GM23338 (cell line): ENCODE results near the gene UBR2. TPM values are rescaled to one million over a fixed set of nuclear protein-coding genes. Genes with fewer than 3 reads are reported as not detected.

Experiments
- ATAC-seq: fragments of 200-7000 bp; cut with Tn5 transposase; 3 replicates; pipeline ENCODE4 v1.9.1; 2020
- DNase-seq: peaks from one replicate; pipeline ENCODE4 v3.0.0-alpha.2; 2015; ENCODE audit warnings: low spot score
- H2AFZ ChIP-seq: fragments of 200-600 bp; sonication (generic); 2 replicates; pipeline ENCODE4 v1.8.0; 2016; ENCODE audit warnings: antibody characterized with exemption, mild to moderate bottlenecking, moderate library complexity
- H3F3A ChIP-seq: fragments of 200-600 bp; sonication (generic); replicated peaks from 2 replicates; pipeline ENCODE4 v1.8.0; 2017; ENCODE audit warnings: antibody characterized with exemption, mixed run types, low read depth
- H3K27ac ChIP-seq: fragments of 200-600 bp; sonication (generic); 2 replicates; pipeline ENCODE4 v1.6.1; 2016; ENCODE audit warnings: low read depth
- H3K27me3 ChIP-seq: fragments of 200-600 bp; sonication (generic); 2 replicates; pipeline ENCODE4 v1.8.0; 2016; ENCODE audit warnings: mild to moderate bottlenecking, mixed run types, moderate library complexity; ENCODE audit not compliant: insufficient read depth
- H3K36me3 ChIP-seq: fragments of 200-600 bp; sonication (generic); 2 replicates; pipeline ENCODE4 v1.8.0; 2016; ENCODE audit warnings: mild to moderate bottlenecking; ENCODE audit not compliant: insufficient read depth
- H3K4me1 ChIP-seq: fragments of 200-600 bp; sonication (generic); 2 replicates; pipeline ENCODE4 v1.8.0; 2016; ENCODE audit warnings: mild to moderate bottlenecking, moderate library complexity; ENCODE audit not compliant: insufficient read depth
- H3K4me2 ChIP-seq: fragments of 200-600 bp; sonication (generic); 2 replicates; pipeline ENCODE4 v1.7.1; 2017; ENCODE audit warnings: mixed run types
- H3K4me3 ChIP-seq: fragments of 200-600 bp; sonication (generic); 2 replicates; pipeline ENCODE4 v1.6.1; 2016; ENCODE audit warnings: mixed run types
- H3K79me2 ChIP-seq: fragments of 200-600 bp; sonication (generic); replicated peaks from 2 replicates; pipeline ENCODE4 v1.8.0; 2017; ENCODE audit warnings: mild to moderate bottlenecking; ENCODE audit not compliant: insufficient read depth
- H3K9me2 ChIP-seq: fragments of 200-600 bp; sonication (generic); 2 replicates; pipeline ENCODE4 v1.8.0; 2017; ENCODE audit not compliant: insufficient read depth
- H4K20me1 ChIP-seq: fragments of 200-600 bp; sonication (generic); replicated peaks from 2 replicates; pipeline ENCODE4 v1.8.0; 2017; ENCODE audit warnings: mild to moderate bottlenecking; ENCODE audit not compliant: insufficient read depth
- H3K27ac Mint-ChIP-seq: 2 replicates; pipeline ENCODE4 v1.8.0; 2020; ENCODE audit warnings: inconsistent platforms, mild to moderate bottlenecking, moderate library complexity, mixed read lengths
- H3K27me3 Mint-ChIP-seq: 3 replicates; pipeline ENCODE4 v1.8.0; 2022; ENCODE audit warnings: low read depth, mild to moderate bottlenecking, moderate library complexity, mixed read lengths, inconsistent platforms; ENCODE audit not compliant: insufficient read depth, poor library complexity
- H3K36me3 Mint-ChIP-seq: 3 replicates; pipeline ENCODE4 v1.8.0; 2021; ENCODE audit warnings: low read depth, mild to moderate bottlenecking, inconsistent platforms, moderate library complexity, mixed read lengths
- H3K4me1 Mint-ChIP-seq: 3 replicates; pipeline ENCODE4 v1.8.0; 2020; ENCODE audit warnings: mild to moderate bottlenecking, inconsistent platforms, mixed read lengths
- H3K4me3 Mint-ChIP-seq: 3 replicates; pipeline ENCODE4 v1.8.0; 2021; ENCODE audit warnings: moderate library complexity, mild to moderate bottlenecking, inconsistent platforms, mixed read lengths
- H3K9me3 Mint-ChIP-seq: 3 replicates; pipeline ENCODE4 v1.8.0; 2020; ENCODE audit warnings: moderate library complexity, mild to moderate bottlenecking, inconsistent platforms, mixed read lengths
- CREB1 ChIP-seq: fragments of 250-450 bp; sonication (Bioruptor Pico); IDR thresholded peaks from 2 replicates; pipeline ENCODE4 v1.5.0; 2020; ENCODE audit warnings: low read depth, mild to moderate bottlenecking, moderate library complexity
- CTCF ChIP-seq, 2 experiments: fragments of 200-600 bp in 1 of 2; sonication (generic) in 1 of 2; conservative IDR thresholded peaks; 2 replicates each; pipeline versions ENCODE4 v1.5.1 to v1.6.1; 2016 to 2017; ENCODE audit warnings: antibody characterized with exemption in 2 of 2, low read depth in 2 of 2, mild to moderate bottlenecking in 2 of 2, moderate library complexity in 1 of 2
- ETS1 ChIP-seq: IDR thresholded peaks from 2 replicates; pipeline ENCODE4 v1.6.1; 2016; ENCODE audit warnings: antibody characterized with exemption
- EZH2 ChIP-seq: fragments of 200-600 bp; sonication (generic); IDR thresholded peaks from one replicate; pipeline ENCODE4 v1.8.0; 2017; ENCODE audit warnings: antibody characterized with exemption, mild to moderate bottlenecking, low read depth; ENCODE audit not compliant: unreplicated experiment
- EZH2phosphoT487 ChIP-seq: fragments of 200-600 bp; sonication (generic); IDR thresholded peaks from one replicate; pipeline ENCODE4 v1.8.1; 2018; ENCODE audit warnings: antibody characterized with exemption; ENCODE audit not compliant: unreplicated experiment
- JUNB ChIP-seq: IDR thresholded peaks from one replicate; pipeline ENCODE4 v1.6.1; 2016; ENCODE audit warnings: antibody characterized with exemption; ENCODE audit not compliant: unreplicated experiment
- NANOG ChIP-seq: IDR thresholded peaks from 2 replicates; pipeline ENCODE4 v1.6.1; 2016; ENCODE audit warnings: antibody characterized with exemption, borderline replicate concordance
- POLR2AphosphoS5 ChIP-seq: IDR thresholded peaks from 2 replicates; pipeline ENCODE4 v1.6.1; 2016; ENCODE audit warnings: antibody characterized with exemption, low read depth
- REST ChIP-seq: IDR thresholded peaks from one replicate; pipeline ENCODE4 v1.6.1; 2018; ENCODE audit warnings: antibody characterized with exemption; ENCODE audit not compliant: unreplicated experiment
- STAT1 ChIP-seq: IDR thresholded peaks from one replicate; pipeline ENCODE4 v1.6.1; 2016; ENCODE audit warnings: antibody characterized with exemption; ENCODE audit not compliant: unreplicated experiment
- ZNF114 ChIP-seq: fragments of 250-450 bp; sonication (Bioruptor Pico); IDR thresholded peaks from 2 replicates; pipeline ENCODE4 v1.5.0; 2020; ENCODE audit warnings: mild to moderate bottlenecking, moderate library complexity
- ZNF331 ChIP-seq: fragments of 250-450 bp; sonication (Bioruptor Pico); IDR thresholded peaks from 2 replicates; pipeline ENCODE4 v1.5.0; 2020; ENCODE audit warnings: low read depth, mild to moderate bottlenecking, moderate library complexity
- ZNF462 ChIP-seq: fragments of 250-450 bp; sonication (Bioruptor Pico); IDR thresholded peaks from 2 replicates; pipeline ENCODE4 v1.5.0; 2020; ENCODE audit warnings: mild to moderate bottlenecking, moderate library complexity
- polyA plus RNA-seq: library from polyadenylated mRNA; unstranded; fragments of >200 nt; fragmentation: Nextera tagmentation; extraction: Ambion mirVana; gene quantifications from 2 replicates; pipeline ENCODE4 v1.2.1, GENCODE V29; 2016
- total RNA-seq: library from RNA; depleted of rRNA; stranded (reverse); fragments of >200 nt; shearing (Covaris generic); gene quantifications from 2 replicates; pipeline ENCODE4 v1.2.3, GENCODE V29; 2014

The UBR2 gene
- total and polyA plus RNA-seq, 2 experiments from 2014 or later: 6.7 to 21.2 TPM

- no peaks in the 10 kb centered on the region for H3K36me3 ChIP-seq
- Mint-ChIP-seq H3K36me3 (peaks cover 9% of the 10 kb centered on the region), H3K4me3 (no peak overlapping the region; the same call in 2 of the 3 replicates), H3K27me3 (peaks cover 2% of the 10 kb centered on the region), H3K27ac (peak overlapping the region; percentile 67; the same call in 1 of the 2 replicates), H3K9me3 (no peaks in the 10 kb centered on the region), H3K4me1 (peaks cover 21% of the 10 kb centered on the region)
- peak overlapping the region; percentile 3; the same call in 1 of the 2 replicates for H3K4me2 ChIP-seq
- H3K4me1 ChIP-seq: 0 out of 2 replicates have a peak, but pooled peaks cover 4% of the 10 kb centered on the region
- no peaks in the 10 kb centered on the region for H3K27me3 ChIP-seq
- no peak for TF ChIP-seq NANOG
- no peak for TF ChIP-seq JUNB
- no peak for TF ChIP-seq ZNF331 (CRISPR knock-in tag)
- no peak for TF ChIP-seq EZH2
- TF ChIP-seq ZNF462: no peak
- no peak for TF ChIP-seq ZNF114 (CRISPR knock-in tag)
- no peak for TF ChIP-seq CREB1 (CRISPR knock-in tag)
- TF ChIP-seq POLR2AphosphoS5: no peak
- no peak for TF ChIP-seq STAT1
- no peak for TF ChIP-seq ETS1
- TF ChIP-seq CTCF (conservative IDR thresholded peaks at IDR 0.05; ENCODE audit: low read depth in 2 of 2): no peak
- TF ChIP-seq EZH2phosphoT487: no peak
- TF ChIP-seq REST: no peak
- peak overlapping the region; percentile 40 for H3K27ac ChIP-seq
- no peaks in the 10 kb centered on the region for H3F3A ChIP-seq
- no peak overlapping the region for H2AFZ ChIP-seq
- no peaks in the 10 kb centered on the region for H3K79me2 ChIP-seq
- H3K4me3 ChIP-seq: no peak overlapping the region
- no peaks in the 10 kb centered on the region for H3K9me2 ChIP-seq
- no peaks in the 10 kb centered on the region for H4K20me1 ChIP-seq
- DNase-seq: peak; percentile 81
- peak; percentile 94 for ATAC-seq
These were observed 54.3 kb downstream of the UBR2 start for GRCh38 chr6:42618105-42618504.
